ENCODE data around the gene BRMS1.

The BRMS1 gene

DNA sequence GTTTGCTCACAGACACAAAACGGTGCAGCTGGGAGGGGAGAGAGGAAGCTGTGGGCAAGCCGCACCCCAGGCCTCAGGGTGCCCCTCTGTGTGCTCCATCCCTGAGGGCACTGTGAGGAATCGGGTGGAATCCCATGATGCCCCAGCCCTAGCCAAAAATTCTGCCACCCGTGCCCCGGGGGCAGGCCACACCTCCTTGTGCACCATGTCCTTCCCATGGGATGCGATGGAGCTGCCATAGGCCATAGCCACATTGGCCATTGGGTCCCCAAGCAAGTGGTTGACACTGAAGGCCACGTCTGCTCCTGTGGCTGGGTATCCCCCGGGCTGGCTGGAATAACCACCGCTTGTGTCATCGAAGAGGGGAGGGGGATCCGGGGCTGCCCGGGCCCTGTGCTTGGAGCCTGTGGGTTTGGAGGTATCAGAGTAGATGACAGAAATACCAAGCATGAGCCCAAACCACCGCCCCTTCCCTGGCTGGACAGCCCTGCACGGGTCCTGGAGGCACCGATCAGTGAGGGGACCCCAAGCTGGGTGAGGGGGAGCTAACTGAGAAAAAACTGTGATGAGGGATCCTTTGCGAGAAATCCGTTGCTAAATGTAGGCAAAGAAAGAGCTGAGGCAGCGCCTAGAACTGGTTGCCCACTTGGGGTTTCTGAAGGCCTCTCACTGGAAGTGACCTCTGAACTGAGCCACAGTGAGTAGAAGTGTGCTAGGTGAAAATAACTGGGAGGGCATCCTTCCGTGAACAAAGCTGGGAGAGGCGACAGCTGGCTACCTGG is 56.8 kb downstream of the BRMS1 start:
- in situ Hi-C loops (cut with HindIII; ENCODE audit: low sequenced_read_pairs), result no loop called here
